PC-9 (cell line): Measurements from ENCODE around the gene LRMDA.

Experiments
- CTCF ChIP-seq: fragments of 200-600 bp; sonication (generic); conservative IDR thresholded peaks from 2 replicates; pipeline ENCODE4 v1.6.1; 2017; ENCODE audit warnings: mixed run types, antibody characterized with exemption, mild to moderate bottlenecking, moderate library complexity
- EZH2 ChIP-seq: fragments of 200-600 bp; sonication (generic); IDR thresholded peaks from 2 replicates; pipeline ENCODE4 v1.8.0; 2017; ENCODE audit warnings: antibody characterized with exemption, low read depth

- TF ChIP-seq CTCF (no peak), EZH2 (no peak)
These were observed 165.7 kb downstream of the LRMDA start for GRCh38 chr10:75596930-75597620.
